ENCODE data around the gene PRM1. TPM values are rescaled to one million over a fixed set of nuclear protein-coding genes. Genes with fewer than 3 reads are reported as not detected.

Gene PRM1
- total and polyA plus RNA-seq, 2 of the 13 experiments (the other 11 are each of a cell fraction or from before 2014, with no cell fraction given) = not detected

DNA sequence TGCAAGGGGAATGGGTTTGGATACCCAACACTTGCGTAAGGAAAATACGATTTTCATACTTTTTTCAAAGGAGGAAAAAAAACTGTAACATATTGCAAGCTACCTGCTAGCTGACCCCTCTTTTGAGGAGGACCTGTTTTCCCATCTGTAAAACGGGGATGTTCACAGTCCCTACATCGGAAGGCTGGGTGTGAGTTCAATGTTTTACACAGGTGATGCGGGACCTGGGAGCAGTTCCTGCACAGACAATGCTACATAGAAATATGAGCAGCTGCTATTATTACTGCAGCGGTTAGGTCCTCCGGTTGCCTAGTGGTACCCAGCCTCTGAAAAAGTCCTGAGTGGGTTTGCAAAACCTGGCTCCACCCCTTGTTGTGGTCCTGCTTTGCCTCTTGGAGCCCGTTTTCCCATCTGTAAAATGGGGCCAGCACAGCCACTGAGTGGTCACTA lies 28.6 kb downstream of the PRM1 start (continued):
- TF ChIP-seq, protein P1, sequence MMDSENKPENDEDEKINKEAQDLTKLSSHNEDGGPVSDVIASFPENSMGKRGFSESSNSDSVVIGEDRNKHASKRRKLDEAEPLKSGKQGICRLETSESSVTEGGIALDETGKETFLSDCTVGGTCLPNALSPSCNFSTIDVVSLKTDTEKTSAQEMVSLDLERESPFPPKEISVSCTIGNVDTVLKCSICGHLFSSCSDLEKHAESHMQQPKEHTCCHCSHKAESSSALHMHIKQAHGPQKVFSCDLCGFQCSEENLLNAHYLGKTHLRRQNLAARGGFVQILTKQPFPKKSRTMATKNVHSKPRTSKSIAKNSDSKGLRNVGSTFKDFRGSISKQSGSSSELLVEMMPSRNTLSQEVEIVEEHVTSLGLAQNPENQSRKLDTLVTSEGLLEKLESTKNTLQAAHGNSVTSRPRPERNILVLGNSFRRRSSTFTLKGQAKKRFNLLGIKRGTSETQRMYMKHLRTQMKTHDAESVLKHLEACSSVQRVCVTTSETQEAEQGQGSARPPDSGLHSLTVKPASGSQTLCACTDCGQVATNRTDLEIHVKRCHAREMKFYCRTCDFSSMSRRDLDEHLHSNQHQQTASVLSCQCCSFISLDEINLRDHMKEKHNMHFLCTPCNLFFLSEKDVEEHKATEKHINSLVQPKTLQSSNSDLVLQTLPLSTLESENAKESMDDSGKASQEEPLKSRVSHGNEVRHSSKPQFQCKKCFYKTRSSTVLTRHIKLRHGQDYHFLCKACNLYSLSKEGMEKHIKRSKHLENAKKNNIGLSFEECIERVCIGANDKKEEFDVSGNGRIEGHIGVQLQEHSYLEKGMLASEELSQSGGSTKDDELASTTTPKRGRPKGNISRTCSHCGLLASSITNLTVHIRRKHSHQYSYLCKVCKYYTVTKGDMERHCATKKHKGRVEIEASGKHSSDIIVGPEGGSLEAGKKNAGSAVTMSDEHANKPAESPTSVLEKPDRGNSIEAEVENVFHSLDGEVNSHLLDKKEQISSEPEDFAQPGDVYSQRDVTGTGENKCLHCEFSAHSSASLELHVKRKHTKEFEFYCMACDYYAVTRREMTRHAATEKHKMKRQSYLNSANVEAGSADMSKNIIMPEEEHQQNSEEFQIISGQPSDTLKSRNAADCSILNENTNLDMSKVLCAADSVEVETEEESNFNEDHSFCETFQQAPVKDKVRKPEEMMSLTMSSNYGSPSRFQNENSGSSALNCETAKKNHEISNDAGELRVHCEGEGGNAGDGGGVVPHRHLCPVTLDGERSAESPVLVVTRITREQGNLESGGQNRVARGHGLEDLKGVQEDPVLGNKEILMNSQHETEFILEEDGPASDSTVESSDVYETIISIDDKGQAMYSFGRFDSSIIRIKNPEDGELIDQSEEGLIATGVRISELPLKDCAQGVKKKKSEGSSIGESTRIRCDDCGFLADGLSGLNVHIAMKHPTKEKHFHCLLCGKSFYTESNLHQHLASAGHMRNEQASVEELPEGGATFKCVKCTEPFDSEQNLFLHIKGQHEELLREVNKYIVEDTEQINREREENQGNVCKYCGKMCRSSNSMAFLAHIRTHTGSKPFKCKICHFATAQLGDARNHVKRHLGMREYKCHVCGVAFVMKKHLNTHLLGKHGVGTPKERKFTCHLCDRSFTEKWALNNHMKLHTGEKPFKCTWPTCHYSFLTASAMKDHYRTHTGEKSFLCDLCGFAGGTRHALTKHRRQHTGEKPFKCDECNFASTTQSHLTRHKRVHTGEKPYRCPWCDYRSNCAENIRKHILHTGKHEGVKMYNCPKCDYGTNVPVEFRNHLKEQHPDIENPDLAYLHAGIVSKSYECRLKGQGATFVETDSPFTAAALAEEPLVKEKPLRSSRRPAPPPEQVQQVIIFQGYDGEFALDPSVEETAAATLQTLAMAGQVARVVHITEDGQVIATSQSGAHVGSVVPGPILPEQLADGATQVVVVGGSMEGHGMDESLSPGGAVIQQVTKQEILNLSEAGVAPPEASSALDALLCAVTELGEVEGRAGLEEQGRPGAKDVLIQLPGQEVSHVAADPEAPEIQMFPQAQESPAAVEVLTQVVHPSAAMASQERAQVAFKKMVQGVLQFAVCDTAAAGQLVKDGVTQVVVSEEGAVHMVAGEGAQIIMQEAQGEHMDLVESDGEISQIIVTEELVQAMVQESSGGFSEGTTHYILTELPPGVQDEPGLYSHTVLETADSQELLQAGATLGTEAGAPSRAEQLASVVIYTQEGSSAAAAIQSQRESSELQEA (CRISPR knock-in tag; IDR thresholded peaks at IDR 0.05; ENCODE audit: not compliant biosample characterization) = no peak
- TF ChIP-seq PAWR (CRISPR knock-in tag; IDR thresholded peaks at IDR 0.05; ENCODE audit: borderline replicate concordance) (no peak), ISL2 (CRISPR knock-in tag; IDR thresholded peaks at IDR 0.05) (no peak), ZNF558 (CRISPR knock-in tag; IDR thresholded peaks at IDR 0.05; ENCODE audit: borderline replicate concordance) (0 out of 2 replicates have a peak, but pooled peaks have one; percentile 44), ZNF549 (CRISPR knock-in tag; IDR thresholded peaks at IDR 0.05) (no peak), ELF3 (CRISPR knock-in tag; IDR thresholded peaks at IDR 0.05) (no peak), HIVEP1 (CRISPR knock-in tag; IDR thresholded peaks at IDR 0.05) (no peak), THYN1 (CRISPR knock-in tag; IDR thresholded peaks at IDR 0.05; ENCODE audit: borderline replicate concordance, low read depth) (no peak), IRF2 (CRISPR knock-in tag; IDR thresholded peaks at IDR 0.05) (no peak; the same call in 1 of the 2 replicates), SMARCC2 (IDR thresholded peaks at IDR 0.05) (no peak), NR2C2 (CRISPR knock-in tag; IDR thresholded peaks at IDR 0.05; ENCODE audit: borderline replicate concordance) (no peak), ZKSCAN1 (IDR thresholded peaks at IDR 0.05; ENCODE audit: low read length) (no peak)
- TF ChIP-seq, protein P2, sequence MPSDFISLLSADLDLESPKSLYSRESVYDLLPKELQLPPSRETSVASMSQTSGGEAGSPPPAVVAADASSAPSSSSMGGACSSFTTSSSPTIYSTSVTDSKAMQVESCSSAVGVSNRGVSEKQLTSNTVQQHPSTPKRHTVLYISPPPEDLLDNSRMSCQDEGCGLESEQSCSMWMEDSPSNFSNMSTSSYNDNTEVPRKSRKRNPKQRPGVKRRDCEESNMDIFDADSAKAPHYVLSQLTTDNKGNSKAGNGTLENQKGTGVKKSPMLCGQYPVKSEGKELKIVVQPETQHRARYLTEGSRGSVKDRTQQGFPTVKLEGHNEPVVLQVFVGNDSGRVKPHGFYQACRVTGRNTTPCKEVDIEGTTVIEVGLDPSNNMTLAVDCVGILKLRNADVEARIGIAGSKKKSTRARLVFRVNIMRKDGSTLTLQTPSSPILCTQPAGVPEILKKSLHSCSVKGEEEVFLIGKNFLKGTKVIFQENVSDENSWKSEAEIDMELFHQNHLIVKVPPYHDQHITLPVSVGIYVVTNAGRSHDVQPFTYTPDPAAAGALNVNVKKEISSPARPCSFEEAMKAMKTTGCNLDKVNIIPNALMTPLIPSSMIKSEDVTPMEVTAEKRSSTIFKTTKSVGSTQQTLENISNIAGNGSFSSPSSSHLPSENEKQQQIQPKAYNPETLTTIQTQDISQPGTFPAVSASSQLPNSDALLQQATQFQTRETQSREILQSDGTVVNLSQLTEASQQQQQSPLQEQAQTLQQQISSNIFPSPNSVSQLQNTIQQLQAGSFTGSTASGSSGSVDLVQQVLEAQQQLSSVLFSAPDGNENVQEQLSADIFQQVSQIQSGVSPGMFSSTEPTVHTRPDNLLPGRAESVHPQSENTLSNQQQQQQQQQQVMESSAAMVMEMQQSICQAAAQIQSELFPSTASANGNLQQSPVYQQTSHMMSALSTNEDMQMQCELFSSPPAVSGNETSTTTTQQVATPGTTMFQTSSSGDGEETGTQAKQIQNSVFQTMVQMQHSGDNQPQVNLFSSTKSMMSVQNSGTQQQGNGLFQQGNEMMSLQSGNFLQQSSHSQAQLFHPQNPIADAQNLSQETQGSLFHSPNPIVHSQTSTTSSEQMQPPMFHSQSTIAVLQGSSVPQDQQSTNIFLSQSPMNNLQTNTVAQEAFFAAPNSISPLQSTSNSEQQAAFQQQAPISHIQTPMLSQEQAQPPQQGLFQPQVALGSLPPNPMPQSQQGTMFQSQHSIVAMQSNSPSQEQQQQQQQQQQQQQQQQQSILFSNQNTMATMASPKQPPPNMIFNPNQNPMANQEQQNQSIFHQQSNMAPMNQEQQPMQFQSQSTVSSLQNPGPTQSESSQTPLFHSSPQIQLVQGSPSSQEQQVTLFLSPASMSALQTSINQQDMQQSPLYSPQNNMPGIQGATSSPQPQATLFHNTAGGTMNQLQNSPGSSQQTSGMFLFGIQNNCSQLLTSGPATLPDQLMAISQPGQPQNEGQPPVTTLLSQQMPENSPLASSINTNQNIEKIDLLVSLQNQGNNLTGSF (CRISPR knock-in tag; IDR thresholded peaks at IDR 0.05) = no peak
- TF ChIP-seq, protein P3, sequence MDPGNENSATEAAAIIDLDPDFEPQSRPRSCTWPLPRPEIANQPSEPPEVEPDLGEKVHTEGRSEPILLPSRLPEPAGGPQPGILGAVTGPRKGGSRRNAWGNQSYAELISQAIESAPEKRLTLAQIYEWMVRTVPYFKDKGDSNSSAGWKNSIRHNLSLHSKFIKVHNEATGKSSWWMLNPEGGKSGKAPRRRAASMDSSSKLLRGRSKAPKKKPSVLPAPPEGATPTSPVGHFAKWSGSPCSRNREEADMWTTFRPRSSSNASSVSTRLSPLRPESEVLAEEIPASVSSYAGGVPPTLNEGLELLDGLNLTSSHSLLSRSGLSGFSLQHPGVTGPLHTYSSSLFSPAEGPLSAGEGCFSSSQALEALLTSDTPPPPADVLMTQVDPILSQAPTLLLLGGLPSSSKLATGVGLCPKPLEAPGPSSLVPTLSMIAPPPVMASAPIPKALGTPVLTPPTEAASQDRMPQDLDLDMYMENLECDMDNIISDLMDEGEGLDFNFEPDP (CRISPR knock-in tag; conservative IDR thresholded peaks at IDR 0.05) = no peak
- TF ChIP-seq, protein P4, sequence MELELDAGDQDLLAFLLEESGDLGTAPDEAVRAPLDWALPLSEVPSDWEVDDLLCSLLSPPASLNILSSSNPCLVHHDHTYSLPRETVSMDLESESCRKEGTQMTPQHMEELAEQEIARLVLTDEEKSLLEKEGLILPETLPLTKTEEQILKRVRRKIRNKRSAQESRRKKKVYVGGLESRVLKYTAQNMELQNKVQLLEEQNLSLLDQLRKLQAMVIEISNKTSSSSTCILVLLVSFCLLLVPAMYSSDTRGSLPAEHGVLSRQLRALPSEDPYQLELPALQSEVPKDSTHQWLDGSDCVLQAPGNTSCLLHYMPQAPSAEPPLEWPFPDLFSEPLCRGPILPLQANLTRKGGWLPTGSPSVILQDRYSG (CRISPR knock-in tag; IDR thresholded peaks at IDR 0.05) = no peak
